Liver (tissue), 9 donors: Measurements from ENCODE around the gene E2F4. TPM values are rescaled to one million over a fixed set of nuclear protein-coding genes. Genes with fewer than 3 reads are reported as not detected.

Experiments used
- DNase-seq: peaks from one replicate; pipeline ENCODE4 v3.0.0-alpha.2; 2017; ENCODE audit warnings: low spot score
- H3K27ac ChIP-seq, 2 donors: one replicate each; pipeline ENCODE4 v1.7.0; 2013; ENCODE audit warnings: inconsistent platforms in 2 of 2, low read length in 2 of 2, control low read depth in 1 of 2, low read depth in 1 of 2, mild to moderate bottlenecking in 1 of 2
- H3K27me3 ChIP-seq, 4 donors: one replicate each; pipeline versions ENCODE4 v1.6.1 to v1.7.0; 2013; ENCODE audit warnings: low read length in 3 of 4, inconsistent platforms in 1 of 4, mild to moderate bottlenecking in 1 of 4, moderate library complexity in 1 of 4; ENCODE audit not compliant: control insufficient read depth in 4 of 4, insufficient read depth in 4 of 4
- H3K36me3 ChIP-seq, 4 donors: one replicate each; pipeline versions ENCODE4 v1.6.1 to v1.7.0; 2013; ENCODE audit warnings: low read length in 3 of 4, mild to moderate bottlenecking in 3 of 4, low read depth in 1 of 4, moderate library complexity in 1 of 4; ENCODE audit not compliant: control insufficient read depth in 4 of 4, insufficient read depth in 3 of 4
- H3K4me1 ChIP-seq, 4 donors: one replicate each; pipeline versions ENCODE4 v1.6.1 to v1.7.0; 2013; ENCODE audit warnings: low read length in 3 of 4, mild to moderate bottlenecking in 3 of 4, moderate library complexity in 1 of 4; ENCODE audit not compliant: control insufficient read depth in 4 of 4, insufficient read depth in 4 of 4
- H3K4me3 ChIP-seq, 3 donors: one replicate each; pipeline versions ENCODE4 v1.6.1 to v1.7.0; 2013; ENCODE audit warnings: low read length in 3 of 3, control low read depth in 1 of 3, low read depth in 1 of 3, mild to moderate bottlenecking in 1 of 3
- H3K9ac ChIP-seq, 2 donors: one replicate each; pipeline ENCODE4 v1.7.0; 2013; ENCODE audit warnings: low read length in 2 of 2, mild to moderate bottlenecking in 2 of 2, moderate library complexity in 2 of 2, control low read depth in 1 of 2, low read depth in 1 of 2
- H3K9me3 ChIP-seq, 4 donors: one replicate each; pipeline versions ENCODE4 v1.6.1 to v1.7.0; 2013; ENCODE audit warnings: low read length in 3 of 4; ENCODE audit not compliant: control insufficient read depth in 4 of 4
- EGR1 ChIP-seq, 2 donors: IDR thresholded peaks; 2 replicates each; pipeline ENCODE4 v1.6.1; 2016 to 2018; ENCODE audit warnings: antibody characterized with exemption in 2 of 2, low read depth in 2 of 2
- FOXA1 ChIP-seq: IDR thresholded peaks from 2 replicates; pipeline ENCODE4 v1.6.1; 2016; ENCODE audit warnings: antibody characterized with exemption
- FOXA2 ChIP-seq: IDR thresholded peaks from 2 replicates; pipeline ENCODE4 v1.6.1; 2016; ENCODE audit warnings: antibody characterized with exemption
- GABPA ChIP-seq, 2 donors: IDR thresholded peaks in 1 of 2; conservative IDR thresholded peaks in 1 of 2; 2 replicates each; pipeline ENCODE4 v1.6.1; 2016; ENCODE audit warnings: antibody characterized with exemption in 2 of 2, mild to moderate bottlenecking in 1 of 2, moderate library complexity in 1 of 2
- HNF4A ChIP-seq, 2 donors: conservative IDR thresholded peaks; 2 replicates each; pipeline ENCODE4 v1.6.1; 2016; ENCODE audit warnings: antibody characterized with exemption in 2 of 2, mild to moderate bottlenecking in 2 of 2
- JUND ChIP-seq, 2 donors: IDR thresholded peaks; 2 replicates each; pipeline ENCODE4 v1.6.1; 2016; ENCODE audit warnings: antibody characterized with exemption in 2 of 2
- NR2F2 ChIP-seq: IDR thresholded peaks from 2 replicates; pipeline ENCODE4 v1.6.1; 2016; ENCODE audit warnings: antibody characterized with exemption
- RAD21 ChIP-seq, 2 donors: IDR thresholded peaks; 2 replicates each; pipeline ENCODE4 v1.6.1; 2016; ENCODE audit warnings: antibody characterized with exemption in 2 of 2, mild to moderate bottlenecking in 2 of 2
- REST ChIP-seq: IDR thresholded peaks from 2 replicates; pipeline ENCODE4 v1.6.1; 2016; ENCODE audit warnings: antibody characterized with exemption, mild to moderate bottlenecking
- RXRA ChIP-seq, 2 donors: IDR thresholded peaks; 2 replicates each; pipeline ENCODE4 v1.6.1; 2017 to 2018; ENCODE audit warnings: antibody characterized with exemption in 2 of 2, mild to moderate bottlenecking in 1 of 2
- TAF1 ChIP-seq: conservative IDR thresholded peaks from 2 replicates; pipeline ENCODE4 v1.6.1; 2016; ENCODE audit warnings: antibody characterized with exemption, mild to moderate bottlenecking
- WGBS: extraction: QIAGEN DNeasy Blood & Tissue Kit; methylation state at CpG from one replicate; pipeline ENCODE4 v1.1.7; 2013; 5-methylcytosine and 5-hydroxymethylcytosine counted together
- polyA plus RNA-seq, 2 donors: library from polyadenylated mRNA; stranded (reverse) in 1 of 2; unstranded in 1 of 2; fragments of 200-250 nt in 1 of 2; fragments of >200 nt in 1 of 2; fragmentation: Nextera tagmentation in 1 of 2; extraction: Ambion mirVana in 1 of 2; gene quantifications; one replicate each; pipeline versions ENCODE4 v1.2.1 to v1.2.3, GENCODE V29; 2013 to 2015
- total RNA-seq, 2 donors: library from RNA; depleted of rRNA; stranded (reverse); fragments of >200 nt; gene quantifications; one replicate each; pipeline ENCODE4 v1.2.3, GENCODE V29; 2014
- TF ChIP-seq, protein P1 (sequence below): IDR thresholded peaks from 2 replicates; pipeline ENCODE4 v1.6.1; 2016; ENCODE audit warnings: antibody characterized with exemption
- TF ChIP-seq, protein P2 (sequence below): fragments of 150-350 bp; IDR thresholded peaks from 2 replicates; pipeline ENCODE4 v1.5.1; 2017; ENCODE audit warnings: improper control_type of control experiment, low read depth, low read length; ENCODE audit not compliant: missing input control
- TF ChIP-seq, protein P3 (sequence below): IDR thresholded peaks from 2 replicates; pipeline ENCODE4 v1.6.1; 2016; ENCODE audit warnings: antibody characterized with exemption
- donor health status: healthy.
- donor health status: healthy.
- donor health status: healthy.
- donor health status: healthy.
- donor health status: healthy.

E2F4 gene
- total and polyA plus RNA-seq, 4 donors: 18.1 to 107 (median 30.0) TPM

DNA sequence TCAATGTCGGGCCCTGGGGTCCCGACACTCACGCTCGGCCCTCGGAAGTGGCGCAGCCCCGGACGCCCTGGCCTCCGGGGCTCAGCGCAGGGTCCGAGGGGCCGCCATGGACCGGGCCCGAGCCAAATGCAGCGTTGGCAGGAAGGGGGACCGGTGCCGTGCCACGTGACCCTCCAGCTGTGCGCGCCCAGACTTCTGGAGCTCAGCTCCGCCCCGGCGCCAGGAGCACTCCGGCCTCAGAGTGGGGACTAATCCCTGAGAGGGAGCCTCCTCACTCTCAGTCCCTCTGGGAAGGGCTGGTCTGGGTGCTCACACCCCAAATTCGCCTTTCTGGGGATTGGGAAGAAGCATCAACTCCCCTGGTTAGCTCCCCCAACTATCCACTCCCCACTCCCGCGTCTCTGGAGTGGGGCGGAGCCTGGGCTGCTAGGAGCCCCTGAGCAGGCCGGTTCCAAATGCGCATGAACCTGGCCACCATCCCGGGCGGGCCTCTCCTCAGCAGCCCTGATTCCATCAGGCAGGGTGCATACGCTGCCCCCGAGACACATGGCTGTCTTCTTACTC, 41.0 kb upstream of the E2F4 start, which contains the start of gene B3GNT9:
B3GNT9 (minus strand) TSS at position 166 of the 564 bp plus-strand sequence. CDS start 513 bp downstream, outside the sequence.
- Histone ChIP-seq H3K4me1 (peaks cover 10 to 22% (median 16%) of the 10 kb centered on the region in 4 donors), H3K36me3 (peaks cover 9 to 27% (median 22%) of the 10 kb centered on the region in 4 donors), H3K9me3 (no peaks in the 10 kb centered on the region), H3K4me3 (peak within 1 kb of the TSS in 2 of 3 donors; percentile 24 to 54), H3K27me3 (no peaks in the 10 kb centered on the region), H3K27ac (peak within 1 kb of the TSS; percentile 61 to 79), H3K9ac (no peak within 1 kb of the TSS)
- TF ChIP-seq, protein P1, sequence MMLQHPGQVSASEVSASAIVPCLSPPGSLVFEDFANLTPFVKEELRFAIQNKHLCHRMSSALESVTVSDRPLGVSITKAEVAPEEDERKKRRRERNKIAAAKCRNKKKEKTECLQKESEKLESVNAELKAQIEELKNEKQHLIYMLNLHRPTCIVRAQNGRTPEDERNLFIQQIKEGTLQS: no peak
- TF ChIP-seq, protein P2, sequence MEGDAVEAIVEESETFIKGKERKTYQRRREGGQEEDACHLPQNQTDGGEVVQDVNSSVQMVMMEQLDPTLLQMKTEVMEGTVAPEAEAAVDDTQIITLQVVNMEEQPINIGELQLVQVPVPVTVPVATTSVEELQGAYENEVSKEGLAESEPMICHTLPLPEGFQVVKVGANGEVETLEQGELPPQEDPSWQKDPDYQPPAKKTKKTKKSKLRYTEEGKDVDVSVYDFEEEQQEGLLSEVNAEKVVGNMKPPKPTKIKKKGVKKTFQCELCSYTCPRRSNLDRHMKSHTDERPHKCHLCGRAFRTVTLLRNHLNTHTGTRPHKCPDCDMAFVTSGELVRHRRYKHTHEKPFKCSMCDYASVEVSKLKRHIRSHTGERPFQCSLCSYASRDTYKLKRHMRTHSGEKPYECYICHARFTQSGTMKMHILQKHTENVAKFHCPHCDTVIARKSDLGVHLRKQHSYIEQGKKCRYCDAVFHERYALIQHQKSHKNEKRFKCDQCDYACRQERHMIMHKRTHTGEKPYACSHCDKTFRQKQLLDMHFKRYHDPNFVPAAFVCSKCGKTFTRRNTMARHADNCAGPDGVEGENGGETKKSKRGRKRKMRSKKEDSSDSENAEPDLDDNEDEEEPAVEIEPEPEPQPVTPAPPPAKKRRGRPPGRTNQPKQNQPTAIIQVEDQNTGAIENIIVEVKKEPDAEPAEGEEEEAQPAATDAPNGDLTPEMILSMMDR: no peak
- TF ChIP-seq RAD21 (IDR thresholded peaks at IDR 0.05): no peak
- no peak for DNase-seq
- WGBS: 3% methylated on average over 34 of the region's 34 CpGs

DNA sequence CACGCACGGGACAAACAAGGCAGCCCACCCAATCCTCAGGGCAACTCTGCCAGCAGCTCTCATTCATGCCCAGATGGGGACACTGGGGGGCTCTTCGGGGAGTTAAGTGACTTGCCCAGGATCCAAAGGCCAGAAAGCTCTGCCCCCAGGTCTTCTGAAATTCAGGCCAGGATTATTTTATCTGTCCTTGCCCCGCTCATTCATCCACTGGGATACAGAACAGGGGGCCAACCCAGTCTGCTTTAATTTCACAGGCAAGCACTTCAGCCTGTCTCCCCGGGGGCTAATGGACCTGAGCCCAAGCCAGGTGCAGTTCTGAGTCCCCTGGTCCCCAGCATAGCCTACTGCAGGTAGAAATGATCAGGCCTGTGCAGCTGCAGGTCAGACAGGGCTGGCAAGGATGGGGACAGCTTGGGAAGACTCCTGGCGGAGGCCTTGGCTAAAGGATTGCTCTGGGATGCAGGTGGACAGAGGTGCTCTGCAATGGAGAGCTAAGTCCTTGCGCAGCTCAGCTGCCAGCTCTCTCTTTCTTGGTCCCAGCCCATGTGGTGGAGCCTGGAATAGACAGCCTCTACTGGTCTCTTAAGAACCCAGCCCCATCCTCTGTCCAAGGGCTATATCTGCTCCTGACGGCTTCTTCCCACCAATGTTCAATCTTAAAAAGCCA, 40.4 kb upstream of the E2F4 start:
- no peak overlapping the region for H3K4me3 ChIP-seq
- WGBS: 58% methylated on average over 8 of the region's 8 CpGs
- H3K9ac ChIP-seq: no peak overlapping the region

More for the DNA sequence above, 40.4 kb upstream of the E2F4 start:
- Histone ChIP-seq H3K27ac (no peak overlapping the region), H3K36me3 (peaks cover 9 to 20% (median 15%) of the 10 kb centered on the region in 4 donors), H3K4me1 (peaks cover 10 to 27% (median 16%) of the 10 kb centered on the region in 4 donors), H3K9me3 (no peaks in the 10 kb centered on the region), H3K27me3 (no peaks in the 10 kb centered on the region)
- no peak for TF ChIP-seq TAF1
- no peak for TF ChIP-seq JUND (IDR thresholded peaks at IDR 0.05)
- no peak for TF ChIP-seq HNF4A (conservative IDR thresholded peaks at IDR 0.05)
- TF ChIP-seq RXRA (IDR thresholded peaks at IDR 0.05): no peak
- no peak for TF ChIP-seq REST
- TF ChIP-seq, protein P2: no peak
- TF ChIP-seq EGR1 (IDR thresholded peaks at IDR 0.05; ENCODE audit: low read depth in 2 of 2): no peak
- TF ChIP-seq FOXA1: no peak
- TF ChIP-seq GABPA (IDR thresholded peaks at IDR 0.05 in 1 of 2, conservative IDR thresholded peaks at IDR 0.05 in 1 of 2): no peak
- no peak for TF ChIP-seq RAD21 (IDR thresholded peaks at IDR 0.05)
- TF ChIP-seq, protein P1: no peak
- no peak for TF ChIP-seq NR2F2
- no peak for TF ChIP-seq FOXA2
- TF ChIP-seq, protein P3, sequence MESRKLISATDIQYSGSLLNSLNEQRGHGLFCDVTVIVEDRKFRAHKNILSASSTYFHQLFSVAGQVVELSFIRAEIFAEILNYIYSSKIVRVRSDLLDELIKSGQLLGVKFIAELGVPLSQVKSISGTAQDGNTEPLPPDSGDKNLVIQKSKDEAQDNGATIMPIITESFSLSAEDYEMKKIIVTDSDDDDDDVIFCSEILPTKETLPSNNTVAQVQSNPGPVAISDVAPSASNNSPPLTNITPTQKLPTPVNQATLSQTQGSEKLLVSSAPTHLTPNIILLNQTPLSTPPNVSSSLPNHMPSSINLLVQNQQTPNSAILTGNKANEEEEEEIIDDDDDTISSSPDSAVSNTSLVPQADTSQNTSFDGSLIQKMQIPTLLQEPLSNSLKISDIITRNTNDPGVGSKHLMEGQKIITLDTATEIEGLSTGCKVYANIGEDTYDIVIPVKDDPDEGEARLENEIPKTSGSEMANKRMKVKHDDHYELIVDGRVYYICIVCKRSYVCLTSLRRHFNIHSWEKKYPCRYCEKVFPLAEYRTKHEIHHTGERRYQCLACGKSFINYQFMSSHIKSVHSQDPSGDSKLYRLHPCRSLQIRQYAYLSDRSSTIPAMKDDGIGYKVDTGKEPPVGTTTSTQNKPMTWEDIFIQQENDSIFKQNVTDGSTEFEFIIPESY: no peak
- DNase-seq: no peak
